MM.1S (cell line): ENCODE data around the gene KLK8.

ENCODE experiments used
- DNase-seq: peaks from one replicate; pipeline ENCODE4 v3.0.0-alpha.2; 2015
- H2AFZ ChIP-seq: fragments of 300-600 bp; sonication (generic); 2 replicates; pipeline ENCODE4 v1.6.0; 2016; ENCODE audit warnings: antibody characterized with exemption, low read length
- H3F3A ChIP-seq: fragments of 300-600 bp; sonication (generic); 2 replicates; pipeline ENCODE4 v1.6.1; 2016; ENCODE audit warnings: mild to moderate bottlenecking, antibody characterized with exemption, low read length, moderate library complexity, mixed read lengths; ENCODE audit not compliant: insufficient read depth
- H3K27ac ChIP-seq: fragments of 300-600 bp; sonication (generic); 2 replicates; pipeline ENCODE4 v1.5.1; 2016; ENCODE audit warnings: mild to moderate bottlenecking, low read length
- H3K27me3 ChIP-seq: fragments of 300-600 bp; sonication (generic); replicated peaks from 2 replicates; pipeline ENCODE4 v1.6.0; 2016; ENCODE audit warnings: low read length; ENCODE audit not compliant: insufficient read depth
- H3K36me3 ChIP-seq: fragments of 300-600 bp; sonication (generic); replicated peaks from 2 replicates; pipeline ENCODE4 v1.6.1; 2016; ENCODE audit warnings: mild to moderate bottlenecking, low read length, mixed read lengths; ENCODE audit not compliant: insufficient read depth
- H3K4me1 ChIP-seq: fragments of 300-600 bp; sonication (generic); 2 replicates; pipeline ENCODE4 v1.6.1; 2016; ENCODE audit warnings: low read length, mixed read lengths
- H3K4me2 ChIP-seq: fragments of 300-600 bp; sonication (generic); 2 replicates; pipeline ENCODE4 v1.6.0; 2016; ENCODE audit warnings: low read depth, low read length
- H3K4me3 ChIP-seq: fragments of 300-600 bp; sonication (generic); 2 replicates; pipeline ENCODE4 v1.5.1; 2016; ENCODE audit warnings: low read length, mixed read lengths
- H3K79me2 ChIP-seq: fragments of 300-600 bp; sonication (generic); 2 replicates; pipeline ENCODE4 v1.6.1; 2016; ENCODE audit warnings: mixed run types, low read length, mixed read lengths
- H3K9ac ChIP-seq: fragments of 300-600 bp; sonication (generic); 2 replicates; pipeline ENCODE4 v1.6.1; 2016; ENCODE audit warnings: low read length, mixed read lengths
- H3K9me2 ChIP-seq: fragments of 300-600 bp; sonication (generic); replicated peaks from 2 replicates; pipeline ENCODE4 v1.6.1; 2016; ENCODE audit warnings: mild to moderate bottlenecking, low read length, mixed read lengths; ENCODE audit not compliant: insufficient read depth
- H3K9me3 ChIP-seq: fragments of 300-600 bp; sonication (generic); replicated peaks from 2 replicates; pipeline ENCODE4 v1.6.1; 2016; ENCODE audit warnings: mild to moderate bottlenecking, low read length, mixed read lengths; ENCODE audit not compliant: insufficient read depth
- H4K20me1 ChIP-seq: fragments of 300-600 bp; sonication (generic); 2 replicates; pipeline ENCODE4 v1.6.1; 2016; ENCODE audit warnings: mild to moderate bottlenecking, low read length, moderate library complexity, mixed read lengths; ENCODE audit not compliant: insufficient read depth
- EZH2 ChIP-seq: fragments of 300-600 bp; sonication (generic); optimal IDR thresholded peaks from 2 replicates; pipeline ENCODE3; 2017; ENCODE audit warnings: low read depth, mild to moderate bottlenecking, antibody characterized with exemption, low read length, mixed read lengths
- EZH2phosphoT487 ChIP-seq: fragments of 300-600 bp; sonication (generic); IDR thresholded peaks from 2 replicates; pipeline ENCODE4 v1.6.1; 2018; ENCODE audit warnings: antibody characterized with exemption, low read length
- TF ChIP-seq, protein P1 (sequence below): fragments of 300-600 bp; sonication (generic); IDR thresholded peaks from 2 replicates; pipeline ENCODE4 v1.5.1; 2016; ENCODE audit warnings: antibody characterized with exemption, low read length, mixed read lengths

Gene KLK8

GRCh38 chr19:51012661-51013190 is 11.3 kb upstream of the KLK8 start:
- H3K4me3 ChIP-seq = no peak overlapping the region
- no peak overlapping the region for H3K27ac ChIP-seq
- no peaks in the 10 kb centered on the region for H4K20me1 ChIP-seq
- no peaks in the 10 kb centered on the region; the same call in 1 of the 2 replicates for H3K27me3 ChIP-seq
- no peak for DNase-seq
- H3F3A ChIP-seq = no peaks in the 10 kb centered on the region
- H3K9me3 ChIP-seq = no peaks in the 10 kb centered on the region
- no peaks in the 10 kb centered on the region for H3K4me1 ChIP-seq
- no peak overlapping the region for H2AFZ ChIP-seq
- no peak overlapping the region for H3K4me2 ChIP-seq
- TF ChIP-seq EZH2 = no peak
- TF ChIP-seq, protein P1, sequence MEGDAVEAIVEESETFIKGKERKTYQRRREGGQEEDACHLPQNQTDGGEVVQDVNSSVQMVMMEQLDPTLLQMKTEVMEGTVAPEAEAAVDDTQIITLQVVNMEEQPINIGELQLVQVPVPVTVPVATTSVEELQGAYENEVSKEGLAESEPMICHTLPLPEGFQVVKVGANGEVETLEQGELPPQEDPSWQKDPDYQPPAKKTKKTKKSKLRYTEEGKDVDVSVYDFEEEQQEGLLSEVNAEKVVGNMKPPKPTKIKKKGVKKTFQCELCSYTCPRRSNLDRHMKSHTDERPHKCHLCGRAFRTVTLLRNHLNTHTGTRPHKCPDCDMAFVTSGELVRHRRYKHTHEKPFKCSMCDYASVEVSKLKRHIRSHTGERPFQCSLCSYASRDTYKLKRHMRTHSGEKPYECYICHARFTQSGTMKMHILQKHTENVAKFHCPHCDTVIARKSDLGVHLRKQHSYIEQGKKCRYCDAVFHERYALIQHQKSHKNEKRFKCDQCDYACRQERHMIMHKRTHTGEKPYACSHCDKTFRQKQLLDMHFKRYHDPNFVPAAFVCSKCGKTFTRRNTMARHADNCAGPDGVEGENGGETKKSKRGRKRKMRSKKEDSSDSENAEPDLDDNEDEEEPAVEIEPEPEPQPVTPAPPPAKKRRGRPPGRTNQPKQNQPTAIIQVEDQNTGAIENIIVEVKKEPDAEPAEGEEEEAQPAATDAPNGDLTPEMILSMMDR = no peak
- TF ChIP-seq EZH2phosphoT487 = no peak
- no peaks in the 10 kb centered on the region for H3K9me2 ChIP-seq
- no peaks in the 10 kb centered on the region for H3K36me3 ChIP-seq
- no peak overlapping the region for H3K9ac ChIP-seq
- H3K79me2 ChIP-seq = no peaks in the 10 kb centered on the region

DNA sequence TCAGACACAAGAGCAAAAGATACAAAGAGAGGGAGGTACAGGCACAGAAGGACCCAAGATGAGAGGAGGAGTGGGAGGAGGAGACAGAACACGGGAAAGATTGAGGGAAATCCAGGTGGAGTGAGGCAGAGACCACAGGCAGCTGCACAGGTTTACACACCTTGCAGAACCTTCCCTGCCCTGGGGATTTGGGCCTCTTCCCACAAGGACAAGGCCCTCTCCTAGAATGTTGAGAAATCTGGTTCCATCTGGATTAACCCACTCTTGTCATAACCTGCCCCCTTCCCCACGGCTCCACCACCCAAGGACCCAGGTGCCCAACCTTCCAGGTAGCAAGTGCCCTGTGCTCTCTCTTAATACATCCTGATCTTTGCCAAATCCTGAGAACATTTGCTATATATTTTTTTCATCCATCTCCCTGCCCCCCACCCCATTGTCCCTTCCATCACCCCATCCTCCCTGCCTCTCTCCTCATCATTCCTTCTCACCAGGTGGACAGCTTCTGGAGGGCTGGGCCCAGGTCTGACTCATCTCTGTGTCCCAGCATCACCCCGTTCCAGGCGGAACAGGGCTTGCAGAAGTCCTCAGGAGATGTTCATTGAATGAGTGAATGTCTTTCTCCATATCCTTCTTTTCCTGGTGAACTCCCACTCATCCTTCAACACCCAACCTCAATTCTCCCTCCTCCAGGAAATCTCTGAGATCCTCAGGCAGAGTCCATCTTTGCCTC is 8.8 kb upstream of the KLK8 start:
- H3K4me2 ChIP-seq = no peak overlapping the region
- no peak overlapping the region for H3K27ac ChIP-seq
- no peaks in the 10 kb centered on the region for H3K9me3 ChIP-seq
- H2AFZ ChIP-seq = no peak overlapping the region
- H3F3A ChIP-seq = no peaks in the 10 kb centered on the region
- no peaks in the 10 kb centered on the region for H3K36me3 ChIP-seq
- H3K4me1 ChIP-seq = no peaks in the 10 kb centered on the region
- DNase-seq = no peak
- H3K9ac ChIP-seq = no peak overlapping the region
- no peaks in the 10 kb centered on the region for H3K79me2 ChIP-seq
- H3K4me3 ChIP-seq = no peak overlapping the region
- no peaks in the 10 kb centered on the region for H3K9me2 ChIP-seq
- no peak for TF ChIP-seq EZH2phosphoT487
- TF ChIP-seq, protein P1 = no peak
- no peak for TF ChIP-seq EZH2
- peaks cover 3% of the 10 kb centered on the region; the same call in 1 of the 2 replicates for H3K27me3 ChIP-seq
- no peaks in the 10 kb centered on the region for H4K20me1 ChIP-seq

- no peaks in the 10 kb centered on the region for H3K9me3 ChIP-seq
- H2AFZ ChIP-seq = no peak overlapping the region
- H3K27me3 ChIP-seq = peaks cover 3% of the 10 kb centered on the region; the same call in 1 of the 2 replicates
- no peak for TF ChIP-seq EZH2
- TF ChIP-seq, protein P1 = no peak
- no peak for TF ChIP-seq EZH2phosphoT487
- no peak overlapping the region for H3K4me3 ChIP-seq
- no peak overlapping the region for H3K9ac ChIP-seq
- H3K9me2 ChIP-seq = no peaks in the 10 kb centered on the region
- no peaks in the 10 kb centered on the region for H3K4me1 ChIP-seq
- no peak overlapping the region for H3K27ac ChIP-seq
- no peaks in the 10 kb centered on the region for H3K36me3 ChIP-seq
- no peak overlapping the region for H3K4me2 ChIP-seq
- no peaks in the 10 kb centered on the region for H3F3A ChIP-seq
- no peaks in the 10 kb centered on the region for H4K20me1 ChIP-seq
- no peaks in the 10 kb centered on the region for H3K79me2 ChIP-seq
- DNase-seq = no peak
These were observed 7.9 kb upstream of the KLK8 start for GRCh38 chr19:51009061-51009891.
